ENCODE results near the gene WASL.
A peak's percentile ranks its signal among the peaks of the same experiment; 100 is the strongest.
"Not testable (repeated sequence)": the region's sequence is repeated elsewhere in the genome, so short reads cannot be mapped to it uniquely, and the experiment has no call there.

Gene WASL

DNA sequence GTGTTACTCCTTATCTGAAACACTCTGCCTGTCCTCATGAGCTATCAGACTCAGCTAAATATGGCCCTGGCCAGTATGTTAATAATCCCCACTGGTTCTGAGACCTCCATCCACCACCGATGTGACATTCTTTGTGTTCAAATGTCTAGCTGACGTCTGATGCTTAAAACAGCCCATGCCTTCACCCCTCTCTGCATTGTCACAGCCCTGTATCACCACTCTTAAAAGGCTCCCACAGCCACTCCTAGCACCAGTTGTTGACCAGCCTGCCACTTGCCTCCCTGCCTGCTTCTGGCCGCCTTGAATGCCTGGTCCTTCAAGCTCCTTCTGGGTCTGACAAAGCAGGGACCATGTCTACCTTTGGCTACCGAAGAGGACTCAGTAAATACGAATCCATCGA is 93.2 kb downstream of the WASL start, which contains the start of gene LMOD2:
Gene LMOD2 (plus strand): TSS at position 253 of the 400 bp plus-strand sequence. CDS start 98 bp downstream, at position 351.
- DNase-seq: no peak

DNA sequence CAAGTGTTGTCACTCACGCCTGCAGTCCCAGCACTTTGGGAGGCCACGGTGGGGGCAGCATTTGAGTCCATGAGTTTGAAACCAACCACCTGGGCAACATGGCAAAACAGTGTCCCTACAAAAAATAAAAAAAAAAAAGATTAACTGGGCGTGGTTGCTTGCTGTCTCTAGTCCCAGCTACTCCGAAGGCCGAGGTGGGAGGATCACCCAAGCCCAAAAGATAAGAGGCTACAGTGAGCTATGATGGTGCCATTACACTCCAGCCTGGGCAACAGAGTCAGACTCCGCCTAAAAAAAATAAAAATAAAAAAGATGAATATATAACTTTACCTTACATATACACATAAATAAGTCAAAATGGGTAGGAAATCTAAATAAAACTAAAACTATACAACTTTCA is 95.6 kb downstream of the WASL start:
- no peak for DNase-seq

DNA sequence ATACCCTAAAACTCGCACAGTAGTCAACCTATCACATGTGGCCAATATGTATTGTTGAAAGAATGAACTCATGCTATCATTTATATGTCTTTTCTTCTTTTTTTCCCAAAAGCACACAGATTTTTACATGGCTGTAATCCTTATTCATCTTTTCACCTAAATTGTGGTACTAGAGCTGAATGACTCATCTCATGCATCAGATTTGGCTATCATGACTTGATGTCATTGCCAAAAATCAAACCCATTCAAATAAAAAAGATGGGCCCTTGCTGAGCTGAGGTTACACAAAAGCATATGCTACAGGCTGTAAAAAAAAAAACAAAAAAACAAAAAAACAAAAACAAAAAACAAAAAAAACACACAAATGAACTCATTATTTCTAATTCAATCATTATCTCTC is 96.4 kb downstream of the WASL start:
- no peak for DNase-seq

DNA sequence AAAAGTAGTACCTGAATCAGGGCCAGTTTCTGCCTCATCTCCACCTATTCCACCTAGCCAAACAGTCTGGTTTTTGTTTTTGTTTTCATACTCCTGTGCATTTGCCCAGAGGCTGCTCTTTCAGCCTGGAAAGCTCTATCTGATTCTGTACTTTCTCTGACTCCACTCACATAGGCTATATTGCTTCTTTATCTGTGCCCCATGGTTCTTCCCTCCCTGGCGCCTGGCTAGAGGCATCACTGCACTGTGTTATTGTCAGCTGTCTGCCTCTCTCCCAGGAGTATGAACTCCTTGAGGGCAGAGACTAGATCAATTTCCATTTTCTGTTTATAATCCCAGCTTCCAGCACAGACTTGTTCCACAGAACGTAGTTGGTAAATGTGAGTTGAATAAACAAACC is 98.2 kb downstream of the WASL start:
- DNase-seq: no peak

DNA sequence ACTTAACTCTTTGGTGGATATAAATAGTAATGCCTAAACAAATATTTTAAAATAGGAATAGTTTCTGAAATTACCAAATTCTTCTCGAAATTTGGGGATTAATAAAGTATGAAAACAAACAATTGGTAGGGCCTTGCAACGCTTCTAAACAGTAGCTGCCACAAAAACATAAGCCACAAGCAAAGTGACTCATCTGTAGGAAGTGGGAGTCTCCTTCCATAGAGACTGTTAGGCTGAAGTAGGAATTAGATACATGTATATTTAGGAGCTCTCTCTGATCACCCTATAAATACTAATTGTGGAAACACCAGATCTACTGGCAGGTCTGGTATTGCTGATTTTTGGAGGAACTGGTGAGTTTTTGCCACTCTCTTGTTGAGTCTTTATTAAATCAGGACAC is 98.8 kb downstream of the WASL start:
- no peak for DNase-seq

DNA sequence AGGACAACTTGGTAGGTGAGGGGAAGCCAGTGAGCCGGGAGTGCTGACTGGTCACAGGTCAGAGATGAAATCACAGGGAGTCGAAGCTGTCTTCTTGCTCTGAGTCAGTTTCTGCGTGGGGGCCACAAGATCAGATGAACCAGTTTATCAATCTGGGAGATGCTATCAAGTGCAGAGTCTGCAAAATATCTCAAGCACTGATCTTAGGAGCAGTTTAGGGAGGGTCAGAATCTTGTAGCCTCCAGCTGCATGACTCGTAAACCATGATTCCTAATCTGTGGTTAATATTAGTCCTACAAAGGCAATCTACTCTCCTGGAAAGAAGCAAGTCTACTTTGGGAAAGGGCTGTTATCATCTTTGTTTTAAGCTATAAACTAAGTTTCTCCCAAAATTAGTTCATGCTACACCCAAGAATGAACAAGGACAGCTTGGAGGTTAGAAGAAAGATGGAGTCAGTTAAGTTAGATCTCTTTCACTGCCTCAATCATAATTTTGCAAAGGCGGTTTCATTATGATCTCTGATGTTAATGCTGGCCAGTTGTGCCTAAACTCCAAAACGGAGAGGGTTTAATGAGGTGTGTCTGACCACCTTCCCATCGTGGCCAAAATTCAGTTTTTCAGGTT is 101.6 kb downstream of the WASL start:
- DNase-seq: no peak

DNA sequence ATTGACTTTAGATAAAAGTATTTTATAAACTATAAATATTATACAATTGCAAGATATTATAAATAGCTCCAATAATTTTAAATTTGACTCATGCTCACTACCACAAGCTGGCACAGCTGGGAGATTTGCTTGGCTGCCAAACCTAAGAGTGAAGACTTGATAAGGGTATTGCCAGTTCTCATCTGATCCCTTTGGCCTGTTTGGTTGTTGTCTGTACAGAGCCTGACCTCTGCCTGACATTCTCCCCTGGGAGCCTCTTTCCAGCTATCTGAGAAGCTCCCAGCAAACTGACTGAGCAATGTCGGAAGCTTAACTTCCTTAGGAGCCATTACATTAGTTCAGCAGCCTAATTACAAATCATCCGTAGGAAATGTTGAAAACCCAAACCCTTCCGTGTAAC is 103.3 kb downstream of the WASL start:
- DNase-seq: no peak

DNA sequence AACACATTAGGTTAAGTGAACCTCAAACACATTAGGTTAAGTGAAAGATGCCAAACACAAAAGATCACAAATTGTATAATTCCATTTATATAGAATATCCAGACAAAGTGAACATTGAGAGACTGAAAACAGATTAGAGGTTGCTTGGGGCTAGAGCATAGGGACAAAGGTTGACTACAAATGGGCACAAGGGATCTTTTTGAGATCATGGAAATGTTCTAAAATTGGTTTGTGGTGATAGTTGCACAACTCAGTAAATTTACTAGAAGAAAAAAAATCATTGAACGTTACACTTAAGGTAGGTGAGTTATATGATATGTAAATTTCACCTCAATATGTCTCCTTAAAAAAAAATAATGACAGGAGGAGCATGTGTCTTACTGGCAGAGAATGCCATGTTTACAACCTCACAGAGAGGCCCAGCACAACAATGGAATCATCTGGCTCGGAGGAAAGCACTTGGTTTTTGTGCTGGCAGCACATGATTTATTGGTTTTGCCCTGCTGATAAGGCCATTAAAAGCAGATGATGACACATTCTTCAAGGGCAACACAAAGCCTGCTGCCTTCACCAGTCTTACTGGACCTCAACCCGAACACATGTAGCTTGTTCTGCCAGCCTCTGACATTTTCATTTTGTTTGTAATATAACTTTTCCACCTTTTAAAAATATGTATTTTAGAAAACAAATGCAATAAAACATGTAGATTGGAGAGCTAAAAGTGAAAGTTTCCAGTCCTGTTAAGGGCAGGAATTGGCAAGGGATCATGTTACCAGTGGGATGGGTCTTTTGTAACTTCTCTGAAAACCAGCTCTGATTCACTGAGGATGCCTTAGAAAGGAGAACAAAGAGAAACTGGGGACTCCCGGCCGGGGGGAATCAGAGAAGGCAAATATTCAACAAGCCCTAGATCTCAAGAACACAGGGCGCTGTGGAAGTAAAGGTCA is 105.0 kb downstream of the WASL start:
- DNase-seq: peak; percentile 22

DNA sequence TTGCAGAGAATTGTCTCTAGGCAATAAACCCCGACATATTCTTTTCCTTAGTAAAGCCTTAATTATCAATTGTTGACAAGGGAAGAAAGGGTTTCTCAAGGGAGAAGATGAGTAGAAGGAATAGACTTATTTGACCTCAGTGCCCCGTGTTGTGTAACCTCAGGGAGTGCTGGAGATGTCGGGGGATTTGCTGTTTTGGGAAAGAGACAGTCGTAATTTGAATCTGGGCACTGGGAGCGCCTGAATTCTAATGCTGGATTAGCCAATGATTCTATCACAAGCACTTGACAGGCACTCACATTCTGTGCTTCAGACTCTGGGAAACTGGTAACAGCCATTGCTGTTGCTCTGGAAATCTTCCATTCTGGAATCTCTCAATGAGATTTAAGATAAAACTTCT is 106.9 kb downstream of the WASL start:
- DNase-seq: no peak

DNA sequence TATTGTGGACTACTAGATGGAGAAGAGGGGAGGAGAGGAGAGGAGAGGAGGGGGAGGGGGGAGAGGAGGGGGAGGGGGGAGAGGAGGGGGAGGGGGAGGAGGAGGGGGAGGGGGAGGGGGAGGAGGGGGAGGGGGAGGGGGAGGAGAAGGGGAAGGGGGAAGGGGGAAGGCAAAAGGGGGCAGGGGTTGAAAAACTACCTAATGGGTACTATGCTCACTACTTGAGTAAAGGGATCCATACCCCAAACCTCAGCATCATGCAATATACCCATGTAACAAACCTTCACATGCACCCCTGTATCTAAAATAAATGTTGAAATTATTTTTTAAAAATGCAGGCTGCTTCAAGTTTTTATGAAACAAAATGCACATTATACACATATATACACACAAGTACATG is 108.2 kb downstream of the WASL start:
- DNase-seq: no peak

DNA sequence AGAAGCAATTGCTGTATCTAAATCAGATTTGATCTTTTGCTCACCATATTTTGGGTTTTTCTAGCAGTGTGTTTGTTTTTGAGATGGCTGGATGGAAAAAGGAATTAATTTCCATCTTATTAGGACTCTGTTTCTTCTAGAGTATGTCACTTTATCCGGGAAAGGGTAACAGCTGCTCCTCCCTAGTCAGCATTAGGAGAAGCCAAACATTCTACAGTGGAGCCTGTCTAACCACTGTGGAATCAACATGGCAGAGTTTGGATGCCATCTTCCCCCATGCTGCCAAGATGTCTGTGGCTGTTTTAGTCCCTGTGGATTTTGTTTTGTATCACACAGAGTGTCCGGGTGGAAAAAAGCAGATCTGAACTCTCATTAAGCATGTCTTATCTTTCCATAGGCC is 109.2 kb downstream of the WASL start:
- DNase-seq: no peak

DNA sequence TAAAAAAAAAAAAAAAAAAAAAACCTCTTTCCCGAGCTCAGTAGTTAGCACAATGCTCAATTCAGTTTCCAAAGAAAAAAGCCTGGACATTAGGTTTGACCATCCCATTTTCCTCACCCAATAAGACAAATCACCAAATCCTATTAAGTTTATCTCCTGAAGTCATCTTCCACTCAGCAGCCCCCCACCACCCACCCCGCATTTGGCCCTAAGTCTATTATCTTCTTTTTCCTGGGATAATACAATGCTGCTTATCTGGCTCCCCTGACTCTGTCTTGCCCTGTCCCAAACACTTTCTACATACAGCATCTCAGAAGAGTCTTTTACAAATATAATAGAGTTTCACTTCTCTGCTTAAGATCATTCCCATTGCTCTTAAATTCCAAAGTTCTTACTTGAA is 110.9 kb downstream of the WASL start:
- DNase-seq: no peak

DNA sequence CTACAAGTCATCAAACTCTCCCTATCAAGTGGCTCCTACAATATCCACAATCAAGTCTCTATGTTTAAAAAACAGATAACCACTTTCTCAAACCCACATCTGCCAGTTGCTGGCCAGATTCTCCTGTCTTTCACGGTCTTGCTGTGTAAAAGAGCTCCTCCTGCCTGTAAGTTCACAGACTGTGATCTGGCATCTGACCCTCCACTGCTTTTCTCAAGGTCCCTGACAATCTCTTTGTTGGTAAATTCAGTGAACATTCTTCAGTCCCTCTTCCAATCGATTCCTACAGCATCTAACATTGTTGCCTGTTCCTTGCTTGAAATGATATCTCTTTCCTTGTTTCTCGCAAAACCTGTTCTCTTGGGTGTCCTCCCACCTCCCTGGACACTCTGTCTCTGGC is 111.6 kb downstream of the WASL start:
- no peak for DNase-seq

DNA sequence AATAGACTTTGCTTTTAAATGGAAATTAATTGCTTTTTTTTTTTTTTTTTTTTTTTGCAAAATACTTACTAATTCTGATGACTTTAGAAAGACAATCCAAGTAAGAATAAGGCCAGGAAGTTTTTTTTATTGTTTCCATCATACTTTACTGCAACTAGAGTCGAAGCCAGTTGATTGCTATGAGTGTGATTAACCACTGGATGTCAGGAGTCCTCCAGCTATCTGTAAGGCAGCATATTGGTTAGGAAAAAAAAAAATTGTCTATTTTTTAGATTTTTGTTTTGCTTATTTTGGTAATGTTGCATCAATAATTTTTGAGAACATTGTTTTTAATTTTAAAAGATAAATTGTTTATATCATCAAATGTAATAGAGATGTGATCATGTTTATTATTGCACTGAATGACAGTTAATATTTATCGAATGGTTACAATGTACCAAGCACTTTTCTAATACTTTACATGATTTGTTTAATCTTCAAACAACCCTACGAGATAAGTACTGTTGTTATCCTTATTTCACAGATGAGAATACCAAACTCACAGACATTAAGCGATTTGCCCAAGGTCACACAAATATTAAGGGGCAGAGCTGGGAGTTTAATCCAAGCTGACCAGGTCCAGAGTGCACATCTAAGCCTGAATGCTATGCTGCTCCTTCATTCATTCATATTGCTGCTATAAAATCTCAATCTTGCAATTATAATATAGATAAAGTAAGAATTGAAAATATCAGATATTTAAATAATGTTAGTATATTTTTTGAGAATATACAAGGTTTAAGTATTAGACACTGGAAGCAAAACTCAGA is 113.0 kb downstream of the WASL start:
- peak; percentile 4 for DNase-seq

DNA sequence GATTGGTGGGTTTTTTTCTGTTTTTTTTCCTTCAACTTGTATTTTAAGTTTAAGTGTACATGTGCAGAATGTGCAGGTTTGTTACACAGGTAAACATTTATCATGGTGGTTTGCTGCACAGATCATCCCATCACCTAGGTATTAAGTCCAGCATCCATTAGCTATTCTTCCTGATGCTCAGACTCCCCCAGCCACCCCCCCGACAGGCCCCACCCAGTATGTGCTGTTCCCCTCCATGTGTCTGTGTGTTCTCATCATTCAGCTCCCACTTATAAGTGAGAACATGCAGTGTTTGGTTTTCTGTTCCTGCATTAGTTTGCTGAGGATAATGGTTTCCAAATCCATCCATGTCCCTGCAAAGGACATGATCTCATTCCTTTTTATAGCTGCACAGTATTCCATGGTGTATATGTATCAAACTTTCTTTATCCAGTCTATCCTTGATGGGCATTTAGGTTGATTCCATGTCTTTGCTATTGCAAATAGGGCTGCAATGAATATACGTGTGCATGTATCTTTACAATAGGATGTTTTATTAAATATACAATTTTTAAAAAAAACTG is 114.7 kb downstream of the WASL start:
- DNase-seq: not testable (repeated sequence)

DNA sequence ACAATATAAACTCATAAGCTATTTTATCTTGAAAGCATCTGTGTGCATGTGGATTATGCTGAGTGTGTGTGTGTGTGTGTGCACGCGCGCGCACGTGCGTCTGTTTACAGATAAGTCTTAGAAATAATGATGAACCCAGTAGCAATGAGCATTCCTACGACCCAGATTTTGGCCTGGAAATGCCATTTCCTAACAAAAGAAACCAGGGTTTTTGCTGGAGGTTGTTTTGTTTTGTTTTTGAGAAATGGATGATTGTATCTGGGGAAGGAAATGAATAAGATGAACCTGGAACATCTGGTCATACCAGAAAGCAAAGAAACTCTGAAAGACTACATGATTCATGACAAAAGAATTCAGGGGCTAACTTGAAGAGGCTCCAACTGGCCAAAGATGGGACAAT is 115.2 kb downstream of the WASL start:
- DNase-seq: no peak

DNA sequence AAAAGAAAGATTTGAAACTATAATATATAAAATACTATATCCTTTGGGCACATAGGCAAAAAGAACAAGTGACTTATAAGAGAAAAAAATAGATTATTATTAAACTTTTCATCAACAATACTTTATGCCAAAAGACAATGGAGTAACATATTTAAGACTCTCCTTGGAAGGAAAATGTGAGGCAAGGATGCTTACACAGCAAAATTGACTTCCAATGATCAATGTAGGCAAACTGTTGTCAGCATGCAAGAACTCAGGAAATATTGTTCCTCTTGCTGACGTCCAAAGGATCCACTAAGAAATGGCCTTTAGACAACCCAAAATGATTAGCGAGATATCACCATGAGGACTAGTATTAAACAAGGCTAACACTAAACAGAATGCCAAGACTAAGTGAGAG is 116.0 kb downstream of the WASL start:
- no peak for DNase-seq

All from inflammatory macrophage treated with lipopolysaccharide for 4 hours (primary cell).